ENCODE measurements around the gene HIPK1. TPM values are rescaled to one million over a fixed set of nuclear protein-coding genes. Genes with fewer than 3 reads are reported as not detected.

The HIPK1 gene
- total RNA-seq, 1 experiment from 2014 or later: 40.1 TPM

DNA sequence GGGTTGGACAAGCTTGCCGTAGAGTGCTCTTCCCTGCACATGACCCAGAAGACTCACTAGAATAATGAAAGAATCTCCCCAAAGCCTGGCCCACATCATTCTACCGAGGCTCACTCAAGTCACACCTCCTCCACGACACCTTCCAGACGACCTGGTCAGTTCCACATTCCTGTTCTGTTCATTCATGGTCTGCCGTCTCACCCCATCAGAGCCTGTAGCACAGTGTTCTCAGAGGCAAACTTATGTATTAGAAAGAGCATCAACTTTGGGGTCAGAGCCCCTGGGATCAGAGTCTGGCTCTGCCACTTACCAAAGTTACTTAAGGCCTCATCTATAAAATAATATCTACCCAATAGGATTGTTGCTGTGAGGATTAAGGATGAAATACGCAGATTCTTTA is 57.7 kb downstream of the HIPK1 start:
- Histone ChIP-seq H3K79me2 (ENCODE audit: insufficient read depth, low read length) (no peaks in the 10 kb centered on the region), H3K27me3 (ENCODE audit: insufficient read depth, low read length) (no peaks in the 10 kb centered on the region), H3K36me3 (ENCODE audit: control insufficient read depth in 1 of 2, insufficient read depth in 2 of 2, low read length in 2 of 2) (no peaks in the 10 kb centered on the region), H3K9ac (ENCODE audit: low read length) (no peak overlapping the region), H3K9me3 (ENCODE audit: control insufficient read depth in 1 of 2, insufficient read depth in 1 of 2, low read depth in 1 of 2, low read length in 2 of 2) (no peaks in the 10 kb centered on the region), H3K9me2 (ENCODE audit: insufficient read depth) (no peaks in the 10 kb centered on the region), H3K4me3 (replicated peaks in 1 of 2; ENCODE audit: low read depth in 1 of 2, low read length in 2 of 2) (no peak overlapping the region), H3K27ac (ENCODE audit: low read depth, low read length) (no peak overlapping the region), H3K4me2 (ENCODE audit: low read length) (no peak overlapping the region), H4K20me1 (ENCODE audit: insufficient read depth) (no peaks in the 10 kb centered on the region), H2AFZ (ENCODE audit: low read depth, low read length, poor library complexity, severe bottlenecking) (no peak overlapping the region), H3K4me1 (ENCODE audit: control insufficient read depth in 1 of 2, insufficient read depth in 2 of 2, low read length in 2 of 2) (no peaks in the 10 kb centered on the region)
- RAD21 ChIA-PET (ENCODE audit: low non-redundant PET in 1 of 2, low total read pairs in 2 of 2, uncharacterized antibody in 2 of 2, unreplicated experiment in 2 of 2): no interaction called here
- POLR2A ChIA-PET: no interaction called here
- TF ChIP-seq TCF7L2 (IDR thresholded peaks at IDR 0.05; ENCODE audit: borderline replicate concordance, extremely low read depth, insufficient read depth, insufficient read length): no peak
- no peak for TF ChIP-seq FOSL1 (IDR thresholded peaks at IDR 0.05; ENCODE audit: low read depth)
- no peak for TF ChIP-seq YY1 (IDR thresholded peaks at IDR 0.05; ENCODE audit: extremely low read depth, insufficient replicate concordance, low read depth, low read length)
- no peak for TF ChIP-seq CEBPB (IDR thresholded peaks at IDR 0.05; ENCODE audit: low read depth)
- no peak for TF ChIP-seq EGR1 (IDR thresholded peaks at IDR 0.05; ENCODE audit: low read depth)
- no peak for TF ChIP-seq EZH2phosphoT487 (IDR thresholded peaks at IDR 0.05; ENCODE audit: borderline replicate concordance)
- TF ChIP-seq, protein P1, sequence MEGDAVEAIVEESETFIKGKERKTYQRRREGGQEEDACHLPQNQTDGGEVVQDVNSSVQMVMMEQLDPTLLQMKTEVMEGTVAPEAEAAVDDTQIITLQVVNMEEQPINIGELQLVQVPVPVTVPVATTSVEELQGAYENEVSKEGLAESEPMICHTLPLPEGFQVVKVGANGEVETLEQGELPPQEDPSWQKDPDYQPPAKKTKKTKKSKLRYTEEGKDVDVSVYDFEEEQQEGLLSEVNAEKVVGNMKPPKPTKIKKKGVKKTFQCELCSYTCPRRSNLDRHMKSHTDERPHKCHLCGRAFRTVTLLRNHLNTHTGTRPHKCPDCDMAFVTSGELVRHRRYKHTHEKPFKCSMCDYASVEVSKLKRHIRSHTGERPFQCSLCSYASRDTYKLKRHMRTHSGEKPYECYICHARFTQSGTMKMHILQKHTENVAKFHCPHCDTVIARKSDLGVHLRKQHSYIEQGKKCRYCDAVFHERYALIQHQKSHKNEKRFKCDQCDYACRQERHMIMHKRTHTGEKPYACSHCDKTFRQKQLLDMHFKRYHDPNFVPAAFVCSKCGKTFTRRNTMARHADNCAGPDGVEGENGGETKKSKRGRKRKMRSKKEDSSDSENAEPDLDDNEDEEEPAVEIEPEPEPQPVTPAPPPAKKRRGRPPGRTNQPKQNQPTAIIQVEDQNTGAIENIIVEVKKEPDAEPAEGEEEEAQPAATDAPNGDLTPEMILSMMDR (IDR thresholded peaks at IDR 0.05 in 2 of 3, conservative IDR thresholded peaks at IDR 0.05 in 1 of 3; ENCODE audit: borderline replicate concordance in 1 of 3, insufficient read depth in 1 of 3, low read depth in 2 of 3, low read length in 2 of 3): no peak
- TF ChIP-seq EZH2 (IDR thresholded peaks at IDR 0.05): no peak
- no peak for TF ChIP-seq POLR2AphosphoS5 (IDR thresholded peaks at IDR 0.05; ENCODE audit: low read depth, low read length)
- TF ChIP-seq SRF (IDR thresholded peaks at IDR 0.05; ENCODE audit: low read depth): no peak
- no peak for TF ChIP-seq ELF1 (IDR thresholded peaks at IDR 0.05; ENCODE audit: borderline replicate concordance, low read depth)
- TF ChIP-seq RAD21 (IDR thresholded peaks at IDR 0.05; ENCODE audit: low read depth): no peak
- TF ChIP-seq ZFX (IDR thresholded peaks at IDR 0.05): no peak
- TF ChIP-seq CBX3 (IDR thresholded peaks at IDR 0.05; ENCODE audit: low read depth): no peak
- TF ChIP-seq SP1 (IDR thresholded peaks at IDR 0.05; ENCODE audit: low read depth): no peak
- no TSS peak for BruUV-seq (replicated peaks)
- DNase-seq (ENCODE audit: low read depth, low spot score) (no peak), ATAC-seq (no peak)
- intact Hi-C loops (cut with micrococcal nuclease): no loop called here
- CTCF ChIA-PET: no interaction called here
